ENCODE results near the gene SPPL2B.
"Not testable (repeated sequence)": the region's sequence is repeated elsewhere in the genome, so short reads cannot be mapped to it uniquely, and the experiment has no call there.

The SPPL2B gene

GRCh38 chr19:2385053-2385721, 56.7 kb downstream of the SPPL2B start:
- H3K4me3 ChIP-seq (replicated peaks; ENCODE audit: low read depth, low read length) = no peak overlapping the region
- DNase-seq (ENCODE audit: low read depth) = peak; percentile 55
- TF ChIP-seq CTCF (IDR thresholded peaks at IDR 0.05; ENCODE audit: low read length, missing control alignments) = no peak

- no peak overlapping the region for H3K4me3 ChIP-seq (replicated peaks; ENCODE audit: low read depth, low read length)
- TF ChIP-seq CTCF (IDR thresholded peaks at IDR 0.05; ENCODE audit: low read length, missing control alignments) = no peak
- DNase-seq (ENCODE audit: low read depth) = no peak
Observed at GRCh38 chr19:2387367-2388288, 59.1 kb downstream of the SPPL2B start.

GRCh38 chr19:2389594-2389993, 61.1 kb downstream of the SPPL2B start:
- DNase-seq (ENCODE audit: low read depth) = no peak
- no peak for TF ChIP-seq CTCF (IDR thresholded peaks at IDR 0.05; ENCODE audit: low read length, missing control alignments)
- no peak overlapping the region for H3K4me3 ChIP-seq (replicated peaks; ENCODE audit: low read depth, low read length)

- DNase-seq (ENCODE audit: low read depth) = peak; percentile 82
- H3K4me3 ChIP-seq (replicated peaks; ENCODE audit: low read depth, low read length) = no peak overlapping the region
- TF ChIP-seq CTCF (IDR thresholded peaks at IDR 0.05; ENCODE audit: low read length, missing control alignments) = peak; percentile 83
Observed at GRCh38 chr19:2391118-2391725, 62.7 kb downstream of the SPPL2B start.

GRCh38 chr19:2392366-2392765, 63.9 kb downstream of the SPPL2B start:
- DNase-seq (ENCODE audit: low read depth) = no peak
- no peak overlapping the region for H3K4me3 ChIP-seq (replicated peaks; ENCODE audit: low read depth, low read length)
- no peak for TF ChIP-seq CTCF (IDR thresholded peaks at IDR 0.05; ENCODE audit: low read length, missing control alignments)

- DNase-seq (ENCODE audit: low read depth); H3K4me3 ChIP-seq (replicated peaks; ENCODE audit: low read depth, low read length): not testable (repeated sequence)
Observed at GRCh38 chr19:2392899-2393298, 64.4 kb downstream of the SPPL2B start.

- TF ChIP-seq CTCF (IDR thresholded peaks at IDR 0.05; ENCODE audit: low read length, missing control alignments) = no peak
- no peak overlapping the region for H3K4me3 ChIP-seq (replicated peaks; ENCODE audit: low read depth, low read length)
- DNase-seq (ENCODE audit: low read depth) = no peak
Observed at GRCh38 chr19:2394054-2394441, 65.6 kb downstream of the SPPL2B start.

Data from fibroblast of pulmonary artery (primary cell).